GM15510 (cell line): ENCODE results near the gene NEK8.

Source experiments
- POLR2A ChIP-seq: IDR thresholded peaks from 3 replicates; pipeline ENCODE4 v1.6.1; 2011; ENCODE audit warnings: borderline replicate concordance; ENCODE audit not compliant: insufficient read length; ENCODE audit errors: extremely low read depth

NEK8 gene

DNA sequence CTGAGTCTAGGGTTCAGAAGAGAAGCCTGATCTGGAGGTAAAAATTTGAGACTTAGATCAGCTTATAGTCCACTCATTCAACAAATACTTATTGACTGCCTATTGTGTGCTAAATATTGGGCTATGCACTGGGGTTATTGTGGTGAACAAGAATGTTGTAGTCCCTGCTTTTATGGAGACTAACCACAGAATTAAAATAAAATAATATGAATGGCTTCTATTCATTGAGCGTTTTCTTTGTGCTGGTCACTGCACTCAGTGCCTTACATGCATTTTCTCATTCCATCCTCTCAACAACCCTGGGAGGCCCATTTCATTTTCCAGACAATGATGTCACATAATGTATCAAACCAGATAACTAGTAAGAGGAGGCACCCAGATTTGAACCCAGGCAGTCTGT is 4.8 kb downstream of the NEK8 start:
- TF ChIP-seq POLR2A = no peak

DNA sequence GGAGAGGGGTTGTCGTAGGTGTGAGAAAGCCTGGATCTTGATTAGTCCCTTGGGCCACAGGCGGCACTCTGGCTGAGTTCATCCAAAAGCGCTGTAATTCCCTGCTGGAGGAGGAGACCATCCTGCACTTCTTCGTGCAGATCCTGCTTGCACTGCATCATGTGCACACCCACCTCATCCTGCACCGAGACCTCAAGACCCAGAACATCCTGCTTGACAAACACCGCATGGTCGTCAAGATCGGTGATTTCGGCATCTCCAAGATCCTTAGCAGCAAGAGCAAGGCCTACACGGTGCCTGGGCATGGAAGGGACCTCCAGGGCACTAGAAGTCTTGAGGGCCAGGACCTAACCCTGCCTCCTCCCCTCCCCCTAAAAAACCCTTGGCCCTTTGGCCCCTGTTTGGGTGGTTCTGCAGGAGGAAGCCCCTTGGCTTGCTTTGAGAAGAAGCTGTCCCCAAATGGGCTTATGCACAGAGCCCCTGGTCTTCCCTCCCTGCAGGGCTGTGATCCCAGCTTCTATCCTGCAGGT is 6.2 kb downstream of the NEK8 start:
- no peak for TF ChIP-seq POLR2A

DNA sequence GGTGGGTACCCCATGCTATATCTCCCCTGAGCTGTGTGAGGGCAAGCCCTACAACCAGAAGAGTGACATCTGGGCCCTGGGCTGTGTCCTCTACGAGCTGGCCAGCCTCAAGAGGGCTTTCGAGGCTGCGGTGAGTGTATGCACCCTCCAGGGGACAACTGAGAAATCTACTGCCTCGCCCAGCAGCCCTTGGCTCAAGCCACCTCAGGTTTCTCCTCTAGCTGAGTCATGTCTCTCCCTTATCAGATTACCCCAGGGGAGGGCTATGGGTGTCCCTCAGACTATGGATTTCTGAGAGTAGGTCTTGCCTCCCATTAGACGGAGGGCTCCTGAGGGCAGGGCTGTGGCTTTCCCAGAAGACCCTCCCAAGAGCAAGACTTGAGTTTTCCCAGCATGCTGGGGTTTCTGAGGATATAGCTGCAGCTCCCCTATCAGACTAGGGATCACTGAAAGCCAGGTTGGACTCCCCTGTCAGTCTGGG is 6.7 kb downstream of the NEK8 start:
- TF ChIP-seq POLR2A = no peak

DNA sequence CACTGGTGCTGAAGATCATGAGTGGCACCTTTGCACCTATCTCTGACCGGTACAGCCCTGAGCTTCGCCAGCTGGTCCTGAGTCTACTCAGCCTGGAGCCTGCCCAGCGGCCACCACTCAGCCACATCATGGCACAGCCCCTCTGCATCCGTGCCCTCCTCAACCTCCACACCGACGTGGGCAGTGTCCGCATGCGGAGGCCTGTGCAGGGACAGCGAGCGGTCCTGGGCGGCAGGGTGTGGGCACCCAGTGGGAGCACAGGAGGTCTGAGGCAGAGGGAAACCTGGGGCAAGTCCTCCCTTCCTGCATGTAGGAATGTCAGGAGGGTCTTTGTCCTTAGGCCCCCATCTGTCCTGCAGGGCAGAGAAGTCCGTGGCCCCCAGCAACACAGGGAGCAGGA is 8.7 kb downstream of the NEK8 start:
- no peak for TF ChIP-seq POLR2A

DNA sequence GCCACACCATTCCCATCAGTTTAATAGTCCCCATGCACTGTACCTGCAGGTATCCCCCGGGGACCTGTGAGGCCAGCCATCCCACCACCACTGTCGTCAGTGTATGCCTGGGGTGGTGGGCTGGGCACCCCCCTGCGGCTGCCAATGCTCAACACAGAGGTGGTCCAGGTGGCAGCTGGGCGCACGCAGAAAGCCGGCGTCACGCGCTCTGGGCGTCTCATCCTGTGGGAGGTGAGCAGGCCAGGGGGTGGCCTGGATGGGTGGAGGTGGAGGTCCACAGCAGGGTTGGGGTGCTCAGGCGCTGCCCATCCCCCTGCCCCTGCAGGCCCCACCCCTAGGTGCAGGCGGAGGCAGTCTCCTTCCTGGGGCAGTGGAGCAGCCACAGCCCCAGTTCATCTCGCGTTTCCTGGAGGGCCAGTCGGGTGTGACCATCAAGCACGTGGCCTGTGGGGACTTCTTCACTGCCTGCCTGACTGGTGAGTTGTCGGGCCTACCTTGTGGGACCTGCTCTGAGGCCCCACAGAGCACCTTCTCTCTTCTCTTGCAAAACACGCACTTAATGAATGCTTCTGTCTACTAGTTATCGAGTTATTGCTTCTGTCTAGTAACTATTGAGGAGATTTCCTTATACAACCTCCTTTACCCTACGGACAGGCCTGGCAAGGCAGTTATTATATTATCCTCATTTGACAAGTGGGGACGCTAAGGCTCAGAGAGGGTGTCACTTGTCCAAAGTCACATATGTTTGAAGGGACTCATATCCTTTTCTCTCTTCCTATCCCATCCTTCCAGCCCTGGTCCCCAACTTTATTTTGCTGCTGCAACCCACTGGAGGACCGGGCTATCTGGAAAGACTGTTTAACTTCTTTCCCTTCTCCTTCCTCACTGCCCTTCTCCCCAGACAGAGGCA is 9.4 kb downstream of the NEK8 start:
- TF ChIP-seq POLR2A = peak; percentile 75

DNA sequence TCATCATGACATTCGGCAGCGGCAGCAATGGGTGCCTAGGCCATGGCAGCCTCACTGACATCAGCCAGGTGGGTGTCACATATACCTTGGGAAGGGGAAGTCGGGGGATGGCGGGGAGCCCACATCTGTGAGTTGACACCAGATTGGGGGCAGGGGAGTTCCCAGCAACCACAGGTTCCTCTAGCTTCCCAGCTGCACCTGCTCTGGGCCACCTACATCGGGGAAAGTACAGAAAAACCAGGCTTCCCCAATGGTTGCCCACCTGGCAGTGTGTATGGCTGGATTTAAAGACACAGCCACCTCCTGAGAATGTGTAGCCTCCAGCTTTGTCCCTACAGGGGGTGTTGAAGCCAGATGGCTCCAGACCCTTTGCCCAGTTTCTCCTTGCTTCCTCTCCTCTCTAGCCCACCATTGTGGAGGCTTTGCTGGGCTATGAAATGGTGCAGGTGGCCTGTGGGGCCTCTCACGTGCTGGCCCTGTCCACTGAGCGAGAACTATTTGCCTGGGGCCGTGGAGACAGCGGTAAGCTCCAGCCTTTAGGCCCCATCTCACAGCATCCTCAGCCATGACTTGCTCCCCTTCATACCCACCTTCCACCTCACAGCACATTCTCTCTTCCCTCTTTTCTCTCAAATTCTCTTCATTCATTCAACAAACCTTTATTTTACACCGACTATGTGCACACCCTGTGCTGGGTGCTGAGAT is 10.2 kb downstream of the NEK8 start:
- no peak for TF ChIP-seq POLR2A

DNA sequence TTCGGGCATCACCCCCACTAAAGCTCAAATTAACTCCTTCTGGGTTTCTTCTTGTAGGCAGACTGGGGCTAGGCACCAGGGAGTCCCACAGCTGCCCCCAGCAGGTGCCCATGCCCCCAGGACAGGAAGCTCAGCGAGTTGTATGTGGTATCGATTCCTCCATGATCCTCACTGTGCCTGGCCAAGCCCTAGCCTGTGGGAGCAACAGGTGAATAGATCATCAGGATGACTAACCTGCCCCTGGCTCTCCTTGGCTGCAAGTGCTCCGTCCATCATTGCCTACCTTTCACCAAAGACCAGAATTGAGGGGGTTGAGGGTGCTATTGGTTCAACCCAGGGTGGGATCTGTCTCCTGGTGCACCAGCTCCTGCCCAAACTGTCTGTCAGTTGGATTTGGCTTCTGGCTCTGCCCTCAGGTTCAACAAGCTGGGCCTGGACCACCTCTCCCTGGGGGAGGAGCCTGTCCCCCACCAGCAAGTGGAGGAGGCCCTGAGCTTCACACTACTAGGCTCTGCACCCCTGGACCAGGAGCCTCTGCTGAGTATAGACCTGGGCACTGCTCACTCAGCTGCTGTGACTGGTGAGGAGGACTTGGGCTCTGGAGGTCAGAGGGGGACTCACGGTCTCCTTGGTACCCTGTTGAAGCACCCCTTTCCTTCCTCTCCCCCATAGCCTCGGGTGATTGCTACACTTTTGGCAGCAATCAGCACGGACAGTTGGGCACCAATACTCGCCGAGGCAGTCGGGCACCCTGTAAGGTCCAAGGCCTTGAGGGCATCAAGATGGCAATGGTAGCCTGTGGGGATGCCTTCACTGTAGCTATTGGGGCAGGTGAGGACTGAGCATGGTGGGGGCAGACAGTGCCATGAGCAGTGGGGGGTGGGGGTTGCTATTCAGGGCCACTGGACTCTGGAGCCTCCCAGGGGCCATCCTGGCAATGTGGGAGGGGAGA is 12.1 kb downstream of the NEK8 start:
- TF ChIP-seq POLR2A = no peak

DNA sequence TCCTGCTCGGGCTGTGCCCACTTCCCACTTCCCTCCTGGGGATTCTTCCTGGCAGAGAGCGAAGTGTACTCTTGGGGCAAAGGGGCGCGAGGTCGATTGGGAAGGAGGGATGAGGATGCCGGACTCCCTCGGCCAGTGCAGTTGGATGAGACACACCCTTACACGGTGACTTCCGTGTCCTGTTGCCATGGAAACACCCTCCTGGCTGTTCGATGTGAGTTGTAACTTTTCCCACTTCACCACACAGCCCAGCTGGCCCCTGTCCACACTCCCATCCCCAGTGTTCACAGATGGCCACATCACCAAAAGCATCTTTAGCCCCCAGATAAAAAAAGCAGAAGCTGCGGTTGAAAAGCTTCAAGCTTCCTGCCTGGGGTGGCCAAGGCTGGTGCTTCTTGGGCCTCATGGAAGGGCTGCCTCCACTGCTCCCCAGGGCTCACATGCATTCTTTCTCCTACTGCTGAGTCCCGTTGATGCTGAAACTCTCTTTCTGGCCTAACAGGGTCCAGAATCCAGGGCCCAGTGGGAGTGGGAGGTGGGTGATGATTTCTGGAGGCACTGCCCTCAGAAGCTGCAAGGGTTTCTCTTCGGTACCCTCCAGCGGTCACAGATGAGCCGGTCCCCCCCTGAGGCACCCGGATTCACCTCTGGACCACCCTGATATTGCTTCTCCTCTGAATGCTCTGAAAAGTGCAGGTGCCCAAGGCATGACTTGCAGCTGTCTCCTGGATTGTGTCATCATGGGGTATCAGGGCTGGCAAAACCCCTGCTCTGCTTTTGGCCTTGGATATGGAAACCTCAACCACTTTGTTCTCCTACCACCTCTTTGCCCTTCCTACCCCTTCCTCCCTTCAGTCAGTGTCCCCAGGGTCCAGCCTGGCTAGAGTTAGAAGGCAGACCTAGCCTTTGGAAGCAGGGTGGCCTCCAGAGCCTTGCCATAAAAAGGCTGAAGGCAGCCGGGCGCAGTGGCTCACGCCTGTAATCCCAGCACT is 13.1 kb downstream of the NEK8 start:
- TF ChIP-seq POLR2A = no peak

DNA sequence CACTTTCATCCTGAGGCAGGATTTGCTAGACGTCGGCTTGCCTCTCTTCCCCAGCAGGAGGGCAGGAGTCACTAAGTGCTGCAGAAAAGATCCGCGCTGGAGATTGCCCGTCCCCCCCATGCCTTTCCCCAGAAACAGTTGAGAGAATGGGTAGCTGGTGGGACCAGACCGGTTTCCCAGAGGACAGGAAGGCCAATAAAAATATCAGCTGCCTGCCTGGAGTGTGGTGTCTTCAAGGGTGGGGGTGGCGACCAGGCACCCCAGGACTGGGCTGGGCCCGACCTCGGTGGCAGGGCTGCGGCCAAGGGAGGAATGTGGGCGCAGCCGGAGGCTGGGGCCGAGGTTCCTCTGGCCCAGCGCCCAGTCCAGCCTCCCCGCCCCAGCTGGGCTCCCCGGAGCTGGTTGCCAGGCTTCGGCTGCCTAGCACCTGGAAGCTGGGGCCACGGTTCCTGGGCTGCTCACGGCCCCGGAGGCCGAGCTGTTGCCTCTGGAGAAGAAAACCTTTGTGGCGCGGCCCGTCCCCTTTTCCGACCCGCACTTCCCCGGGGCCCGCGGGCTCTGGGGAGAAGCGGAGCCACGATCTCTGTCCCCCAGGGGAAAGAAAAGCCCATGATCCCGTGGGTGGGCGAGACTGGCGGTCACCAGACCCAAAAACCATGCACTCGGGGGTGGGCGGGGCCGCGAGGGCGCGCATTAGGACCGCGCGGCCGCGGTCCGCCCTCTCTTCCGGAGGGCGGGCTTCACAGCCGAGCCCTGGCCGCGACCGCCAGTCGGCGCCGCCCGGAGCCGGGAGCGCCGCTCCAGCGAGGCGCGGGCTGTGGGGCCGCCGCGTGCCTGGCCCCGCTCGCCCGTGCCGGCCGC is 14.9 kb downstream of the NEK8 start, which contains the start of gene TRAF4:
TSS of gene TRAF4 (plus strand) at position 769 of the 861 bp plus-strand sequence. CDS start 102 bp downstream, outside the sequence.
- TF ChIP-seq POLR2A = peak; percentile 99

DNA sequence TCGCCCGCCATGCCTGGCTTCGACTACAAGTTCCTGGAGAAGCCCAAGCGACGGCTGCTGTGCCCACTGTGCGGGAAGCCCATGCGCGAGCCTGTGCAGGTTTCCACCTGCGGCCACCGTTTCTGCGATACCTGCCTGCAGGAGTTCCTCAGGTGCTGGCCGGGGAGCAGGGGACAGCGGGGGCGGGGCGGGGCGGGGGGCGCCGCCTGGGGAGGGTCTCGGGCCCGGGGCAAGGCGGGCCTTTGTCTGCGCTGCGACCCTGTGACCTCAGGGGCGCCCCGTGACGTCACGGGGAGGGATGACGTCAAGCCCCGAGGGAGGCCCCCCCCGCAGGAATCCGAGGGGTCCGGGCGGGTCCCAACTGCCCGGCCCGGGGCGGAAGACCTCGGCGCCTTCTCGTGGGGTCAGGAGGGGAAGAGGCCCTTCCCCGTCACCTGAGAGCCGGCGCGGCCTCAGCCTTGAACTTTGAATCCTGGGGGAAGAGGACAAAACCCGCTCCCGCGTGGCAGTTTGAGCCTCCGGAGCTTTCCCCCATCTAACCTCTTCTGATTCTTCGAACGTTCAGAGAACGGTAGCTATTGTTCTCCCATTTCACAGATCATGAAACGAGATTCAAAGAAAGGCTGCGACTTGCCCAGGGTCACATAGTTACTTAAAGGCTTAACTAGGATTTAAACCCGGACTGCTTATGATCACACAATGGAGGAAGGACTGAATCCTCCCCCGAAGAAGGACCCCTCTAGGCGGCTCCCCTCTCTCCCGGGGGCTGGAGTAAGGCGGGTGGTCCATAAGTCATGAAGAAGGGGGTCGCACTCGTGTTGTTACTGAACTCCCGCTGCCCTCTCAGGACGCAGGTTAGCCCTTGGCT is 15.8 kb downstream of the NEK8 start:
- TF ChIP-seq POLR2A = no peak
